ENCODE results near the gene PEPD. TPM values are rescaled to one million over a fixed set of nuclear protein-coding genes. Genes with fewer than 3 reads are reported as not detected.

PEPD gene
- total RNA-seq, 1 experiment from 2014 or later, result 116 TPM

DNA sequence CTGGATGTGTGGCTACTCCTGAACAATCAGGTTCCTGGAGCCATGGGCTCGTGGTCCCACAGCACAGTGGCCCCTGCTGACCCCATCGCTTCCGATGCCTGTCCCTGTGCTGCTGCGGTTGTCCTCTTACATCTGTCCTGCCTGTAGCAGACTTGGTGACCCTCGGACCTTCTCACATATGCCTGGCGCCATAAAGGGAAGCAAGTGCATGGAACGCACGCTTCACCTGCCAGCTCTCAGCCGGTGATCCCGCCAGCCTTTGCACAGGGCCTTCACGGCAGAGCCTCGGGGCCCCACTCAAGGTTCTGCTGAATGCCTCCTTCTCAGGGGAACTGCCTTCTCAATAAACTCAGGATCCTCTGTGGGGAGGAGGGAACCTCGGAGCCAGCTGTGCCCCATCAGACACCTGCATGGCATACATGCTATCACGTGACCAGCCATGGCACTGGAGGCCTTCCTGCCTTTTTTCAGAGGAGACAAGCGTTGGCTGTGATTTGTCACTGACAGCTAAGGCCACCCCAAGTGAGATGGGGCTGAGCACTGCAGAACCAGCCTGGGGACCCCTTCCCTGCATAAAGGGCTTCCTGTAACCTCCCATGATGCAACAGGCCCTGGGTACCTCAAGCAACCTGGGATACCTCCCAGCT is 24.3 kb downstream of the PEPD start:
- no peaks in the 10 kb centered on the region for H3K9me3 ChIP-seq
- no peak overlapping the region for H3K4me3 ChIP-seq (ENCODE audit: low read depth, low read length)
- no peak overlapping the region for H3K4me3 Mint-ChIP-seq (ENCODE audit: unreplicated experiment)
- H3K36me3 ChIP-seq (ENCODE audit: control insufficient read depth, insufficient read depth, low read length), result no peaks in the 10 kb centered on the region; the same call in 1 of the 2 replicates
- no peak overlapping the region for H3K27ac Mint-ChIP-seq (ENCODE audit: unreplicated experiment)
- no peaks in the 10 kb centered on the region for H3K27me3 Mint-ChIP-seq (ENCODE audit: insufficient read depth, unreplicated experiment)
- peaks cover 14% of the 10 kb centered on the region for H3K36me3 Mint-ChIP-seq (ENCODE audit: insufficient read depth, unreplicated experiment)
- DNase-seq, result no peak
- no peaks in the 10 kb centered on the region for H3K27me3 ChIP-seq (replicated peaks; ENCODE audit: control insufficient read depth, insufficient read depth, low read length)
- no TSS peak for BruUV-seq (replicated peaks)
- no peaks in the 10 kb centered on the region for H3K9me3 Mint-ChIP-seq (ENCODE audit: unreplicated experiment)
- ChIA-PET POLR2A (no interaction called here), CTCF (no interaction called here)
- TF ChIP-seq, protein P1, sequence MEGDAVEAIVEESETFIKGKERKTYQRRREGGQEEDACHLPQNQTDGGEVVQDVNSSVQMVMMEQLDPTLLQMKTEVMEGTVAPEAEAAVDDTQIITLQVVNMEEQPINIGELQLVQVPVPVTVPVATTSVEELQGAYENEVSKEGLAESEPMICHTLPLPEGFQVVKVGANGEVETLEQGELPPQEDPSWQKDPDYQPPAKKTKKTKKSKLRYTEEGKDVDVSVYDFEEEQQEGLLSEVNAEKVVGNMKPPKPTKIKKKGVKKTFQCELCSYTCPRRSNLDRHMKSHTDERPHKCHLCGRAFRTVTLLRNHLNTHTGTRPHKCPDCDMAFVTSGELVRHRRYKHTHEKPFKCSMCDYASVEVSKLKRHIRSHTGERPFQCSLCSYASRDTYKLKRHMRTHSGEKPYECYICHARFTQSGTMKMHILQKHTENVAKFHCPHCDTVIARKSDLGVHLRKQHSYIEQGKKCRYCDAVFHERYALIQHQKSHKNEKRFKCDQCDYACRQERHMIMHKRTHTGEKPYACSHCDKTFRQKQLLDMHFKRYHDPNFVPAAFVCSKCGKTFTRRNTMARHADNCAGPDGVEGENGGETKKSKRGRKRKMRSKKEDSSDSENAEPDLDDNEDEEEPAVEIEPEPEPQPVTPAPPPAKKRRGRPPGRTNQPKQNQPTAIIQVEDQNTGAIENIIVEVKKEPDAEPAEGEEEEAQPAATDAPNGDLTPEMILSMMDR (IDR thresholded peaks at IDR 0.05; ENCODE audit: insufficient read depth in 1 of 2, low read depth in 1 of 2, low read length in 1 of 2, severe bottlenecking in 1 of 2, unreplicated experiment in 1 of 2), result no peak
- intact Hi-C loops (cut with micrococcal nuclease; ENCODE audit: unreplicated experiment), result no loop called here
- H3K4me1 Mint-ChIP-seq (ENCODE audit: low read depth, unreplicated experiment), result no peaks in the 10 kb centered on the region
- H3K4me1 ChIP-seq, result no peaks in the 10 kb centered on the region

DNA sequence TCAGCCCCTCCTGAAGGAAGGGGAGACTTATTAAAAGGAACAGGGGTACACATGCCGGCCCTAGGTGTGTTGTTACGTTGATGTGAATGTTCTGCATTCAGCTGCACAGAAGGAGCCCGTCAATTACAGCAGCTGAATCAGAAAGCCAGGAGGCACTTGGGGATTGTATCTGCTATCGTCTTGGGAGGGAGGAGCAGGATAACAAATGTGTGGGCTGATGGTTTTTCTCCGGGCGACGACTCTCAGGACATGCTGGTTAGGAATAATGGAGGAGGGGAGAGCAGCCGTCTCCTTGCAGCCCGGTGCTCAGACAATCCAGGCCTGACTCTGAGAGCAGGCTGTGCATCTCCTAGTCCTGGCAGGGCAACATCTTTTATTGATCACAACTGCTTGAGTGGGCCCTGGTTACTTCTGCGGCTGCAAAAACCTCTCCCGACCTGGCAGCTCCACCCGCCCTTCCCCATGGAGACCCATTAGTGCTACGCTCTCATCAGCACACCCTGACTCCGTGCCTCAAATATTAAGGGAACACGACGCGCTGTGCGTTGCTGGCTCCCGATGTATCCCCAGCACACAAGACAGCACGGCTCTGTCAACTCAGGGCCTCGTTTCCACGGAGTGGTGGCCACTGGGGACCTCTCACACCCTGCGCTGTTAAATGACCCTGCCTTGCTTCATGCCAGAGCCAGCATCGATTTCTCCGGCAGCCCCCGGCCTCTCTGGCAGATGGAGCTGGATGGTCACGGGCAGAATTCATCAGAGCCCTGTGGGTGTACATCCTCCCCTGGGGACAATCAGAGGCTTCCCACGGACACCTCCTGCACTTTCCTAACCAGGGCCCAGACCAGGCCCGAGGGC is 25.3 kb downstream of the PEPD start:
- no peaks in the 10 kb centered on the region for H3K4me1 Mint-ChIP-seq (ENCODE audit: low read depth, unreplicated experiment)
- no peak overlapping the region for H3K4me3 Mint-ChIP-seq (ENCODE audit: unreplicated experiment)
- no peak overlapping the region for H3K27ac Mint-ChIP-seq (ENCODE audit: unreplicated experiment)
- TF ChIP-seq, protein P1 (IDR thresholded peaks at IDR 0.05; ENCODE audit: insufficient read depth in 1 of 2, low read depth in 1 of 2, low read length in 1 of 2, severe bottlenecking in 1 of 2, unreplicated experiment in 1 of 2), result no peak
- Histone ChIP-seq H3K4me3 (ENCODE audit: low read depth, low read length) (no peak overlapping the region), H3K36me3 (ENCODE audit: control insufficient read depth, insufficient read depth, low read length) (no peaks in the 10 kb centered on the region; the same call in 1 of the 2 replicates), H3K27me3 (replicated peaks; ENCODE audit: control insufficient read depth, insufficient read depth, low read length) (no peaks in the 10 kb centered on the region), H3K9me3 (no peaks in the 10 kb centered on the region), H3K4me1 (no peaks in the 10 kb centered on the region)
- intact Hi-C loops (cut with micrococcal nuclease; ENCODE audit: unreplicated experiment), result no loop called here
- BruUV-seq (replicated peaks), result no TSS peak
- no peaks in the 10 kb centered on the region for H3K27me3 Mint-ChIP-seq (ENCODE audit: insufficient read depth, unreplicated experiment)
- H3K36me3 Mint-ChIP-seq (ENCODE audit: insufficient read depth, unreplicated experiment), result peaks cover 8% of the 10 kb centered on the region
- ChIA-PET POLR2A (no interaction called here), CTCF (no interaction called here)
- DNase-seq, result no peak
- H3K9me3 Mint-ChIP-seq (ENCODE audit: unreplicated experiment), result no peaks in the 10 kb centered on the region

DNA sequence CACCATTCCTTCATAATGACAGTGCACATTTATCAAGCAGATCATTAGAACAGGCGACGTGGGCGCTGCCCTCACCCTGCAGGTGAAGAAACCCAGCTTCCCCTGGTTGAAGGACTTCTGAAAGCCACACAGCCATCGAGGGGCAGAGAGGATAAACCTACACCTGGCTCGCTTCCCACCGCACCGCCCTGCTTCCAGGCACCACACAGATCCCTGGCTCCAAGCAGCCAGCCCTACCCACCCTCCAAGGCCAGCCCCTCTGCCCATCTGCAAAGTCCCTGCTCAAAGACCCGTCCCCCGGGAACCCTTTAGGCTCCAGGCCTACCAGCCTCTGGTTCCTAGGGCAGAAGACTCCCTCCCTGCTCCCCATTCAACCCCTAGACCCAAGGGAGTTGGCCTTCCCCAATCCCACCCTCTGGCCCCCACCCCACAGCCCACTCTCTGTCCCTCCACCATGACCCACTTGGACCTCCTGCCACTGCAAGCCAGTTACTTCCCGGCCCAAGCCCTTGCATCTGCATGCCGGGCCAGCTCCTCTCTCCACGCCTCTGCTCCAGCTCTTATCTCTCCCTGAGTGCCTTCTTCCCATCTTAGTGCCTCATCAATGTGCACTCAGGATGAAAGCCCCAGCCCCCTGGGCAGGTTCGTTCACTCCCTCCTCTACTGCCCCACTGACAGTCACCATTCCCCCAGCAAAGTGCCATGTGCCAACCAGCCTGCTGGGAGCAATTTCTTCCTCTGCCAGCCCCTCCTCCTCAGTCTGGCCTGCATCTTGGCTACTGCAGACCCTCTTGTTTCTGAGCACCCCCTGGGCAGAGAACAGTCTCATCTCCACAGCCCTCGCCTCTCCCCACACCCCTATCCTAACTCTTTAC is 28.0 kb downstream of the PEPD start:
- Histone ChIP-seq H3K36me3 (ENCODE audit: control insufficient read depth, insufficient read depth, low read length) (no peaks in the 10 kb centered on the region; the same call in 1 of the 2 replicates), H3K27me3 (replicated peaks; ENCODE audit: control insufficient read depth, insufficient read depth, low read length) (no peaks in the 10 kb centered on the region), H3K9me3 (no peaks in the 10 kb centered on the region), H3K4me1 (no peaks in the 10 kb centered on the region), H3K4me3 (ENCODE audit: low read depth, low read length) (no peak overlapping the region)
- CTCF ChIA-PET, result no interaction called here
- Mint-ChIP-seq H3K4me3 (ENCODE audit: unreplicated experiment) (no peak overlapping the region), H3K27ac (ENCODE audit: unreplicated experiment) (no peak overlapping the region), H3K27me3 (ENCODE audit: insufficient read depth, unreplicated experiment) (no peaks in the 10 kb centered on the region), H3K4me1 (ENCODE audit: low read depth, unreplicated experiment) (no peaks in the 10 kb centered on the region), H3K36me3 (ENCODE audit: insufficient read depth, unreplicated experiment) (peaks cover 14% of the 10 kb centered on the region), H3K9me3 (ENCODE audit: unreplicated experiment) (no peaks in the 10 kb centered on the region)
- DNase-seq, result no peak
- BruUV-seq (replicated peaks), result no TSS peak
- POLR2A ChIA-PET, result no interaction called here
- intact Hi-C loops (cut with micrococcal nuclease; ENCODE audit: unreplicated experiment), result no loop called here
- TF ChIP-seq, protein P1 (IDR thresholded peaks at IDR 0.05; ENCODE audit: insufficient read depth in 1 of 2, low read depth in 1 of 2, low read length in 1 of 2, severe bottlenecking in 1 of 2, unreplicated experiment in 1 of 2), result no peak
